A549 (cell line): ENCODE data around the gene HIVEP3. TPM values are rescaled to one million over a fixed set of nuclear protein-coding genes. Genes with fewer than 3 reads are reported as not detected.

ENCODE experiments used
- ATAC-seq, 2 experiments: fragments of 200-7000 bp in 1 of 2; fragments of >200 bp in 1 of 2; cut with Nextera tagmentation in 1 of 2; cut with Tn5 transposase in 1 of 2; 3 replicates each; pipeline versions ENCODE4 v1.8.0 to v1.9.1; 2018 to 2020; ENCODE audit warnings: mild to moderate bottlenecking in 1 of 2, moderate library complexity in 1 of 2
- CTCF ChIA-PET: fragments of 300-600 bp; sonication (Branson Sonifier 250); formaldehyde crosslinking; extraction: SDS; loops from one replicate; lab custom pipeline; 2021; ENCODE audit warnings: antibody characterized with exemption, inconsistent platforms; lab: Yijun Ruan, JAX
- POLR2A ChIA-PET: fragments of 350-600 bp; formaldehyde crosslinking; extraction: SDS; loops from one replicate; lab custom pipeline; 2021; ENCODE audit warnings: antibody characterized with exemption, inconsistent platforms; lab: Yijun Ruan, JAX
- DNase-seq, 2 experiments: peaks; one replicate each; pipeline versions ENCODE4 v3.0.0 to v3.0.0-alpha.2; 2011 to 2016; ENCODE audit warnings: low read depth in 1 of 2, low spot score in 1 of 2
- FAIRE-seq: peaks from 2 replicates; lab custom pipeline; 2011; peaks lifted over from hg19 to GRCh38; lab: Jason Lieb, UNC
- H3K27ac ChIP-seq, 2 experiments: fragments of >200 bp; sonication (Bioruptor Twin); formaldehyde crosslinking; 3 replicates each; pipeline ENCODE4 v1.5.1; 2016 to 2017
- H3K4me1 ChIP-seq: fragments of >200 bp; sonication (Bioruptor Twin); formaldehyde crosslinking; 3 replicates; pipeline ENCODE4 v1.6.1; 2016
- H3K4me2 ChIP-seq: fragments of >200 bp; sonication (Bioruptor Twin); formaldehyde crosslinking; 3 replicates; pipeline ENCODE4 v1.6.1; 2016
- H3K4me3 ChIP-seq: fragments of >200 bp; sonication (Bioruptor Twin); formaldehyde crosslinking; 3 replicates; pipeline ENCODE4 v1.5.1; 2016
- H3K9me3 ChIP-seq: fragments of >200 bp; sonication (Bioruptor Twin); formaldehyde crosslinking; 3 replicates; pipeline ENCODE4 v1.6.1; 2016
- BCL3 ChIP-seq: fragments of >200 bp; sonication (Bioruptor Twin); formaldehyde crosslinking; IDR thresholded peaks from 3 replicates; pipeline ENCODE4 v1.6.1; 2016
- CBX2 ChIP-seq: fragments of 200-600 bp; sonication (generic); IDR thresholded peaks from 2 replicates; pipeline ENCODE4 v1.6.1; 2016; ENCODE audit warnings: low read depth, mild to moderate bottlenecking, borderline replicate concordance
- CBX8 ChIP-seq: fragments of 200-600 bp; sonication (generic); IDR thresholded peaks from 2 replicates; pipeline ENCODE4 v1.6.1; 2016
- CEBPB ChIP-seq, 2 experiments: fragments of >200 bp in 1 of 2; sonication (Bioruptor Twin) in 1 of 2; formaldehyde crosslinking in 1 of 2; IDR thresholded peaks; 2 replicates each; pipeline ENCODE4 v1.6.1; 2012 to 2016
- E2F6 ChIP-seq: IDR thresholded peaks from 2 replicates; pipeline ENCODE4 v1.6.1; 2012; ENCODE audit warnings: low read depth, borderline replicate concordance
- EHF ChIP-seq: fragments of 250-450 bp; sonication (Bioruptor Pico); IDR thresholded peaks from 2 replicates; pipeline ENCODE4 v1.5.0; 2020; ENCODE audit warnings: mild to moderate bottlenecking
- EP300 ChIP-seq, 2 experiments: fragments of >200 bp; sonication (Bioruptor Twin); formaldehyde crosslinking; IDR thresholded peaks; 2 replicates in 1 of 2; 3 replicates in 1 of 2; pipeline ENCODE4 v1.6.1; 2016 to 2017
- FOXS1 ChIP-seq: fragments of 250-450 bp; sonication (Bioruptor Pico); IDR thresholded peaks from 2 replicates; pipeline ENCODE4 v1.5.0; 2020; ENCODE audit warnings: mild to moderate bottlenecking, moderate library complexity
- HES2 ChIP-seq: fragments of >200 bp; sonication (Bioruptor Twin); formaldehyde crosslinking; IDR thresholded peaks from 2 replicates; pipeline ENCODE4 v1.6.1; 2016
- HOXA7 ChIP-seq: fragments of 250-450 bp; sonication (Bioruptor Pico); IDR thresholded peaks from 2 replicates; pipeline ENCODE4 v1.5.0; 2020; ENCODE audit warnings: mild to moderate bottlenecking, moderate library complexity
- HOXB13 ChIP-seq: fragments of 250-450 bp; sonication (Bioruptor Pico); IDR thresholded peaks from 2 replicates; pipeline ENCODE4 v1.5.0; 2020; ENCODE audit warnings: low read depth, mild to moderate bottlenecking, moderate library complexity
- JUNB ChIP-seq: fragments of >200 bp; sonication (Bioruptor Twin); formaldehyde crosslinking; IDR thresholded peaks from 2 replicates; pipeline ENCODE4 v1.6.1; 2016
- MAFK ChIP-seq: fragments of 450-650 bp; IDR thresholded peaks from 2 replicates; pipeline ENCODE4 v1.6.1; 2014; ENCODE audit not compliant: partially characterized antibody
- MAX ChIP-seq: IDR thresholded peaks from 2 replicates; pipeline ENCODE4 v1.6.1; 2012
- MAZ ChIP-seq: fragments of 150-350 bp; IDR thresholded peaks from 2 replicates; pipeline ENCODE4 v1.6.1; 2014; ENCODE audit warnings: antibody characterized with exemption, low read depth, low read length, borderline replicate concordance
- MYC ChIP-seq: IDR thresholded peaks from 2 replicates; pipeline ENCODE4 v1.6.1; 2012; ENCODE audit warnings: mild to moderate bottlenecking, inconsistent platforms, low read length, improper control_type of control experiment, borderline replicate concordance
- NFE2L2 ChIP-seq: fragments of 150-350 bp; conservative IDR thresholded peaks from 2 replicates; pipeline ENCODE4 v1.6.1; 2014; ENCODE audit warnings: low read length
- PBX3 ChIP-seq: IDR thresholded peaks from 2 replicates; pipeline ENCODE4 v1.6.1; 2012
- PHF8 ChIP-seq: fragments of 200-600 bp; sonication (generic); IDR thresholded peaks from 2 replicates; pipeline ENCODE4 v1.6.1; 2016; ENCODE audit warnings: low read depth, mild to moderate bottlenecking, antibody characterized with exemption, moderate library complexity, borderline replicate concordance
- POLR2AphosphoS2 ChIP-seq: conservative IDR thresholded peaks from 2 replicates; pipeline ENCODE4 v1.6.1; 2012; ENCODE audit warnings: low read length, improper control_type of control experiment, inconsistent platforms
- RARB ChIP-seq: fragments of 250-450 bp; sonication (Bioruptor Pico); IDR thresholded peaks from 2 replicates; pipeline ENCODE4 v1.8.0; 2021; ENCODE audit warnings: mild to moderate bottlenecking, moderate library complexity
- RCOR1 ChIP-seq: fragments of 150-350 bp; IDR thresholded peaks from 2 replicates; pipeline ENCODE4 v1.6.1; 2014; ENCODE audit warnings: antibody characterized with exemption, low read length, low read depth
- RFX5 ChIP-seq: fragments of 450-650 bp; IDR thresholded peaks from 2 replicates; pipeline ENCODE4 v1.7.1; 2014; ENCODE audit warnings: antibody characterized with exemption, mild to moderate bottlenecking, moderate library complexity
- SREBF2 ChIP-seq: fragments of 450-650 bp; IDR thresholded peaks from 2 replicates; pipeline ENCODE4 v1.6.1; 2014; ENCODE audit warnings: mild to moderate bottlenecking, moderate library complexity
- TFCP2L1 ChIP-seq: fragments of 250-450 bp; sonication (Bioruptor Pico); IDR thresholded peaks from 2 replicates; pipeline ENCODE4 v1.5.0; 2021; ENCODE audit warnings: mild to moderate bottlenecking
- ZC3H11A ChIP-seq: fragments of 450-650 bp; IDR thresholded peaks from 2 replicates; pipeline ENCODE4 v1.6.1; 2014; ENCODE audit warnings: antibody characterized with exemption, mild to moderate bottlenecking
- WGBS: methylation state at CpG from one replicate; pipeline ENCODE4 v1.1.6; 2017; ENCODE audit errors: missing lambda C conversion rate; 5-methylcytosine and 5-hydroxymethylcytosine counted together
- polyA plus RNA-seq, 4 experiments: library from polyadenylated mRNA; depleted of rRNA in 3 of 4; stranded (reverse); fragments of >200 nt; fragmentation: RNase III in 1 of 4; extraction: RNeasy Plus Mini Kit Qiagen cat#74134 plus additional on column Dnase treatment in 1 of 4; gene quantifications; 2 replicates in 3 of 4; 3 replicates in 1 of 4; pipeline ENCODE4 v1.2.3, GENCODE V29; 2011 to 2017

Gene HIVEP3
- polyA plus RNA-seq, 2 of the 4 experiments (the other 2 are of a cell fraction), result 1.5 to 2.0 TPM

GRCh38 chr1:41498391-41498790 lies 420.3 kb downstream of the HIVEP3 start:
- Histone ChIP-seq H3K9me3 (no peaks in the 10 kb centered on the region), H3K4me1 (peaks cover 74% of the 10 kb centered on the region), H3K4me2 (peak overlapping the region; percentile 44), H3K4me3 (no peak overlapping the region), H3K27ac (peak overlapping the region; percentile 82 to 100; a peak in 5 of 6 replicates)
- WGBS, result 100% methylated on average over 1 of the region's 5 CpGs
- ChIA-PET CTCF (no interaction called here), POLR2A (no interaction called here)
- DNase-seq (no peak), FAIRE-seq (no peak), ATAC-seq (no peak)
- TF ChIP-seq MAZ (no peak), MAFK (peak; percentile 68)

- no peak for ATAC-seq
- POLR2A ChIA-PET, result no interaction called here
- peaks cover 82% of the 10 kb centered on the region for H3K4me1 ChIP-seq
- peak overlapping the region; percentile 82 to 100; a peak in 5 of 6 replicates for H3K27ac ChIP-seq
- TF ChIP-seq PBX3, result no peak
- no peak overlapping the region for H3K4me3 ChIP-seq
- H3K9me3 ChIP-seq, result no peaks in the 10 kb centered on the region
- H3K4me2 ChIP-seq, result peak overlapping the region; percentile 44; the same call in 2 of the 3 replicates
- CTCF ChIA-PET, result interaction anchor here (0.7 to 3.6 kb wide), 2 partner anchors 15 to 19 kb away, joined by 4 to 19 read pairs; no protein-coding TSS in a partner anchor
- WGBS, result 93% methylated on average over 6 of the region's 7 CpGs
- no peak for FAIRE-seq
- no peak for DNase-seq
These were observed 421.2 kb downstream of the HIVEP3 start for GRCh38 chr1:41497461-41498030.

GRCh38 chr1:41497056-41497440 lies 421.7 kb downstream of the HIVEP3 start:
- FAIRE-seq (no peak), ATAC-seq (no peak), DNase-seq (no peak)
- CTCF ChIA-PET, result interaction anchor here (0.7 to 5.5 kb wide), 3 partner anchors 14 to 20 kb away, joined by 4 to 45 read pairs (median 19); partner anchors contain the start of gene EDN2
- 97% methylated on average over 7 of the region's 13 CpGs for WGBS
- no peak for TF ChIP-seq RARB (CRISPR knock-in tag)
- no peak for TF ChIP-seq EP300 (IDR thresholded peaks at IDR 0.05)
- TF ChIP-seq HES2, result no peak
- no peak for TF ChIP-seq NFE2L2
- no peak for TF ChIP-seq HOXB13 (CRISPR knock-in tag)
- TF ChIP-seq CEBPB (IDR thresholded peaks at IDR 0.05), result no peak
- TF ChIP-seq BCL3, result no peak
- no peak for TF ChIP-seq ZC3H11A
- no peak for TF ChIP-seq HOXA7
- TF ChIP-seq RFX5, result no peak
- H3K4me2 ChIP-seq, result peak overlapping the region; percentile 83; the same call in 2 of the 3 replicates
- H3K4me1 ChIP-seq, result peaks cover 87% of the 10 kb centered on the region
- peak overlapping the region; percentile 82 to 100 for H3K27ac ChIP-seq
- H3K4me3 ChIP-seq, result no peak overlapping the region
- POLR2A ChIA-PET, result no interaction called here
- H3K9me3 ChIP-seq, result no peaks in the 10 kb centered on the region

- Histone ChIP-seq H3K4me2 (peak overlapping the region; percentile 83), H3K4me3 (peak overlapping the region; percentile 33), H3K27ac (peak overlapping the region; percentile 82 to 100), H3K9me3 (no peaks in the 10 kb centered on the region), H3K4me1 (peaks cover 90% of the 10 kb centered on the region)
- CTCF ChIA-PET, result interaction anchor here (0.5 to 5.5 kb wide), 7 partner anchors 13 to 1478 kb away, joined by 3 to 45 read pairs (median 5); partner anchors contain the start of gene EDN2
- peak; percentile 57 to 70 for ATAC-seq
- 7% methylated on average over 15 of the region's 74 CpGs for WGBS
- FAIRE-seq, result no peak
- POLR2A ChIA-PET, result no interaction called here
- DNase-seq, result peak in 1 of 2 experiments; percentile 82
- TF ChIP-seq CBX8, result no peak
- TF ChIP-seq POLR2AphosphoS2, result no peak
- TF ChIP-seq TFCP2L1 (CRISPR knock-in tag), result 0 out of 2 replicates have a peak, but pooled peaks have one; percentile 51
- peak; percentile 93 for TF ChIP-seq MAX
- 0 out of 2 replicates have a peak, but pooled peaks have one; percentile 23 for TF ChIP-seq JUNB
- no peak for TF ChIP-seq EHF
- no peak for TF ChIP-seq RCOR1
- TF ChIP-seq CBX2, result no peak
- TF ChIP-seq E2F6, result peak; percentile 78
- no peak for TF ChIP-seq SREBF2
- 0 out of 2 replicates have a peak, but pooled peaks have one; percentile 35 for TF ChIP-seq MYC
- 0 out of 2 replicates have a peak, but pooled peaks have one; percentile 17 for TF ChIP-seq PHF8
- 0 out of 2 replicates have a peak, but pooled peaks have one; percentile 44 for TF ChIP-seq FOXS1 (CRISPR knock-in tag)
- TF ChIP-seq MAFK, result no peak
These were observed 422.4 kb downstream of the HIVEP3 start for GRCh38 chr1:41496080-41497055.
